HG02763 (cell line): ENCODE measurements around the gene SGMS1.
"Not testable (repeated sequence)": the region's sequence is repeated elsewhere in the genome, so short reads cannot be mapped to it uniquely, and the experiment has no call there.

Experiments
- ATAC-seq: cut with Tn5 transposase; IDR thresholded peaks from one replicate; pipeline ENCODE4 v1.9.1; 2021; ENCODE audit warnings: mild to moderate bottlenecking, moderate library complexity; ENCODE audit not compliant: unreplicated experiment

Gene SGMS1

GRCh38 chr10:50623663-50624412 is at the start of gene SGMS1:
TSS of gene SGMS1 (minus strand) at chr10:50623956. CDS start at chr10:50344114, 279,842 bp downstream.
- peak; percentile 31 for ATAC-seq

- peak; percentile 41 for ATAC-seq
Observed at GRCh38 chr10:50672152-50672551, 48.4 kb upstream of the SGMS1 start.

- not testable (repeated sequence) for ATAC-seq
Observed at GRCh38 chr10:50671645-50672044, 47.9 kb upstream of the SGMS1 start.

- not testable (repeated sequence) for ATAC-seq
Observed at GRCh38 chr10:50669957-50670356, 46.2 kb upstream of the SGMS1 start.

- ATAC-seq: not testable (repeated sequence)
Observed at GRCh38 chr10:50667353-50667752, 43.6 kb upstream of the SGMS1 start.

- not testable (repeated sequence) for ATAC-seq
Observed at GRCh38 chr10:50662420-50662819, 38.7 kb upstream of the SGMS1 start.

GRCh38 chr10:50661563-50661962 is 37.8 kb upstream of the SGMS1 start:
- not testable (repeated sequence) for ATAC-seq

- peak; percentile 97 for ATAC-seq
Observed at GRCh38 chr10:50659865-50660730, 36.3 kb upstream of the SGMS1 start.

- not testable (repeated sequence) for ATAC-seq
Observed at GRCh38 chr10:50659016-50659864, 35.5 kb upstream of the SGMS1 start.

GRCh38 chr10:50658165-50658564 is 34.4 kb upstream of the SGMS1 start:
- no peak for ATAC-seq

- ATAC-seq: no peak
Observed at GRCh38 chr10:50653758-50654157, 30.0 kb upstream of the SGMS1 start.

GRCh38 chr10:50653142-50653541 is 29.4 kb upstream of the SGMS1 start:
- peak; percentile 31 for ATAC-seq

GRCh38 chr10:50651808-50652207 is 28.1 kb upstream of the SGMS1 start:
- no peak for ATAC-seq

GRCh38 chr10:50650481-50650880 is 26.7 kb upstream of the SGMS1 start:
- no peak for ATAC-seq

- ATAC-seq: no peak
Observed at GRCh38 chr10:50648935-50649227, 25.1 kb upstream of the SGMS1 start.

- peak; percentile 83 for ATAC-seq
Observed at GRCh38 chr10:50648089-50648934, 24.6 kb upstream of the SGMS1 start.

GRCh38 chr10:50647350-50647749 is 23.6 kb upstream of the SGMS1 start:
- ATAC-seq: not testable (repeated sequence)

- ATAC-seq: no peak
Observed at GRCh38 chr10:50645236-50645635, 21.5 kb upstream of the SGMS1 start.

- no peak for ATAC-seq
Observed at GRCh38 chr10:50641626-50642025, 17.9 kb upstream of the SGMS1 start.

- no peak for ATAC-seq
Observed at GRCh38 chr10:50640238-50640637, 16.5 kb upstream of the SGMS1 start.
